ENCODE measurements around the gene CLIC1.

DNA sequence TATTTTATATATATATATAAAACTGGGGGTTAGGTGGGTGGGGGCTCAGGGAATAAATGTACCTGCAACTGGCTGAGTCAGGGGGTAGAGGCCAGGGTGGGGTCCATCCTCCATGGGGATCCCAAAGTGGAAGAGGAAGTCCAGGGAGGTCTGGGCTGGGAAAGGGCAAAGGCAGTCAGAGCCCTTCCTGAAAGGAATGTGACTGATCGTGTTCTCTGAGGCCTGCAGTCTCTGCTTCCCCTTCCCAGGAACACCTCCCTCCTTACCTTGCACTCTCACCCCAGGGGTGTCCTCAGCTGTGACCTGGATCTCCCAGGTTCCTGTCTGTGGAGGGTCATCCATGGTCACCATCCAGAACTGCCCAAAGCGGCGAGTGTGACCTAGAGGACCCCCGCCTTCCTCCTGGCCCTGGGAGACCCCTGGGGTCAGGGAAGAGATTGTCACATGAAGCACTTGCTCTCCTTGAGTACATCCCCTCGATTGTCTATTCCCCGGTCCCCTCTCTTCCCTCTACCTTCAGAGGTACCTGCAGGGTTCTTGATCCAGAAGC, 30.8 kb upstream of the CLIC1 start:
- TF ChIP-seq, protein P1, sequence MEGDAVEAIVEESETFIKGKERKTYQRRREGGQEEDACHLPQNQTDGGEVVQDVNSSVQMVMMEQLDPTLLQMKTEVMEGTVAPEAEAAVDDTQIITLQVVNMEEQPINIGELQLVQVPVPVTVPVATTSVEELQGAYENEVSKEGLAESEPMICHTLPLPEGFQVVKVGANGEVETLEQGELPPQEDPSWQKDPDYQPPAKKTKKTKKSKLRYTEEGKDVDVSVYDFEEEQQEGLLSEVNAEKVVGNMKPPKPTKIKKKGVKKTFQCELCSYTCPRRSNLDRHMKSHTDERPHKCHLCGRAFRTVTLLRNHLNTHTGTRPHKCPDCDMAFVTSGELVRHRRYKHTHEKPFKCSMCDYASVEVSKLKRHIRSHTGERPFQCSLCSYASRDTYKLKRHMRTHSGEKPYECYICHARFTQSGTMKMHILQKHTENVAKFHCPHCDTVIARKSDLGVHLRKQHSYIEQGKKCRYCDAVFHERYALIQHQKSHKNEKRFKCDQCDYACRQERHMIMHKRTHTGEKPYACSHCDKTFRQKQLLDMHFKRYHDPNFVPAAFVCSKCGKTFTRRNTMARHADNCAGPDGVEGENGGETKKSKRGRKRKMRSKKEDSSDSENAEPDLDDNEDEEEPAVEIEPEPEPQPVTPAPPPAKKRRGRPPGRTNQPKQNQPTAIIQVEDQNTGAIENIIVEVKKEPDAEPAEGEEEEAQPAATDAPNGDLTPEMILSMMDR (IDR thresholded peaks at IDR 0.05), result no peak
- TF ChIP-seq POLR2A (IDR thresholded peaks at IDR 0.05) (no peak), EP300 (IDR thresholded peaks at IDR 0.05) (no peak), POLR2AphosphoS5 (IDR thresholded peaks at IDR 0.05) (no peak)

Data from sigmoid colon (tissue), 4 donors.